Measurements from ENCODE around the gene RPN1.
"Not testable (repeated sequence)": the region's sequence is repeated elsewhere in the genome, so short reads cannot be mapped to it uniquely, and the experiment has no call there.

The RPN1 gene

DNA sequence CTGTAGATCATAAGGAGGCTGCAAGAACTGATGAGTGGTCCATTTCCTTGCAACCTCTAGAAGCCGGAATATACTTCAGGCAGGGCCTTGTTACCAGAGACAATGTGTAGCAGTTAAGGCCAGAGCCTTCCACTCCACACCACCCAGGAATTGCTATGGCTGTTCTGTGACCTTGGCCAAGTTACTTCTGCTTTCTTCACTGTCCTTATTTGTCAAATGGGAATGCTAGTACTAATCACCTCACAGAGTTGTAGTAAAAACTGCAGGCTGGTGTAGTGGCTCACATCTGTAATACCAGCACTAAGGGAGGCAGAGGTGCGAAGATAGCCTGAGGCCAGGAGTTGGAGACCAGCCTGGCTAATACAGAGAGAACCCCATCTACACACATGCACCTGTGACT is 28.7 kb upstream of the RPN1 start:
- FAIRE-seq, result no peak
- TF ChIP-seq POLR2A (IDR thresholded peaks at IDR 0.05; ENCODE audit: low read depth, low read length) (no peak), POLR2AphosphoS5 (IDR thresholded peaks at IDR 0.05; ENCODE audit: low read depth, low read length) (no peak), TAF1 (IDR thresholded peaks at IDR 0.05; ENCODE audit: borderline replicate concordance, low read depth, low read length) (no peak)
- DNase-seq (ENCODE audit: insufficient read length), result no peak

DNA sequence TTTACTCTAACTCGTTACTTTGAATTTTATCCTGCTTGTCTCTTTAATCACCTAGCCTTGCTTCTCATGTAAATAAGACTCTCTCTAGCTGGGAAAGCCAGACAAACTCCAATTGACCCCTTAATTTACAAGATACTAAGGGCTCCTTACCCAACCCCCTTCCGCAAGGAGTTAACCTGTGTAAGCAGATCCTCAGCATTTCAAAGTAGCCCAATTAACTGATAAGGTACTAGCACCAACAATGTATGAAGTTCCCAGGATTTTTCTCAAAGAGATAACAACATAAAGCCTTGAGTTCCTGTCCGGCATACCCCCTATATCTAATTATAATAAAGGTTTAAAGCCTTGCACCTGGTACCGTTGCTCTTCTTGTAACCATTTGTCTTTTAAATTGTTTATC is 25.2 kb upstream of the RPN1 start:
- FAIRE-seq, result not testable (repeated sequence)

DNA sequence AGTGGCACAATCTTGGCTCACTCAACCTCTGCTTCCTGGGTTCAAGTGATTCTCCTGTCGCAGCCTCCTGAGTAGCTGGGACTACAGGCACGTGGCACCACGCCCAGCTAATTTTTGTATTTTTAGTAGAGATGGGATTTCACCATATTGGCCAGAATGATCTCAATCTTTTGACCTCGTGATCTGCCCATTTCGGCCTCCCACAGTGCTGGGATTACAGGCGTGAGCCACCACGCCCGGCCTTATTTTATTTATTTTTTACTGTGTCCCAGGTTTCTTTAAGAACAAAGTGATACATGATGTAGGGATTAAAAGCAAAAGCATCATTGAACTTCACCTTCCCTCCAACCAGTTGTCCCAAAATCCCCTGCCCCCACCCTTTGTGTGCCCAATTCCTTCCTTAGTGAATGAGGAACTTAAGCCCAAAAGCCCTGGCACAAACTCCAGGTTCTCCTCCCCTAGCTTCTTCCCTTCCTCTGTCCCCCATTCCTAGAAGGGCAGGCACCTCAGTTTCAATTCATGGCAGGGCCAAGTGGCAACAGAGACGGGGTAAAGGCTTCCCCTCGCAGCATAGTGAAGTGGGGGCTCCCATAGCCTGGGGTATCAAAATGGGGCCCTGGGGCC is 23.7 kb upstream of the RPN1 start:
- FAIRE-seq, result peak; percentile 58
- DNase-seq (ENCODE audit: insufficient read length), result no peak
- TF ChIP-seq POLR2A (IDR thresholded peaks at IDR 0.05; ENCODE audit: low read depth, low read length) (no peak), POLR2AphosphoS5 (IDR thresholded peaks at IDR 0.05; ENCODE audit: low read depth, low read length) (no peak), TAF1 (IDR thresholded peaks at IDR 0.05; ENCODE audit: borderline replicate concordance, low read depth, low read length) (no peak)

More for the DNA sequence above, 25.2 kb upstream of the RPN1 start:
- not testable (repeated sequence) for DNase-seq (ENCODE audit: insufficient read length)

DNA sequence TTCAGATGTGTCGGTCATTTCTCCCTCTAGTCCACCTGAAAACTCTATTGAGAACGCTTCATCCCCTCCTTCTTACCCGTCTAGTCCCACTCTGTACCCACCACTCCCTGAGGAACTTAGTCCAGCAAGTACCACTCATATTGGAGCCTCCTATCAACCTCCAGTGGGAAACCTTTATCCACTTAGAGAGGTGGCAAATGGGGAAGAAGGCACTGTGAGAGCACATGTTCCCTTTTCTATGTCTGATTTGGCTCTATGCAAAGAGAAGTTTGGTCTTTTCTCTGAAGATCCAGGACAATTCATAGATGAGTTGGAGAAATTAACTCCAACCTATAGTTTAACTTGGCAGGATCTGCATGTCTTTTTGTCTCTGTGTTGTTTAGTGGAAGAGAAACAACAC is 17.0 kb upstream of the RPN1 start:
- FAIRE-seq (no peak), DNase-seq (ENCODE audit: insufficient read length) (no peak)
- no peak for TF ChIP-seq POLR2A (IDR thresholded peaks at IDR 0.05; ENCODE audit: low read depth, low read length)
- no peak for TF ChIP-seq TAF1 (IDR thresholded peaks at IDR 0.05; ENCODE audit: borderline replicate concordance, low read depth, low read length)
- TF ChIP-seq POLR2AphosphoS5 (IDR thresholded peaks at IDR 0.05; ENCODE audit: low read depth, low read length), result no peak

DNA sequence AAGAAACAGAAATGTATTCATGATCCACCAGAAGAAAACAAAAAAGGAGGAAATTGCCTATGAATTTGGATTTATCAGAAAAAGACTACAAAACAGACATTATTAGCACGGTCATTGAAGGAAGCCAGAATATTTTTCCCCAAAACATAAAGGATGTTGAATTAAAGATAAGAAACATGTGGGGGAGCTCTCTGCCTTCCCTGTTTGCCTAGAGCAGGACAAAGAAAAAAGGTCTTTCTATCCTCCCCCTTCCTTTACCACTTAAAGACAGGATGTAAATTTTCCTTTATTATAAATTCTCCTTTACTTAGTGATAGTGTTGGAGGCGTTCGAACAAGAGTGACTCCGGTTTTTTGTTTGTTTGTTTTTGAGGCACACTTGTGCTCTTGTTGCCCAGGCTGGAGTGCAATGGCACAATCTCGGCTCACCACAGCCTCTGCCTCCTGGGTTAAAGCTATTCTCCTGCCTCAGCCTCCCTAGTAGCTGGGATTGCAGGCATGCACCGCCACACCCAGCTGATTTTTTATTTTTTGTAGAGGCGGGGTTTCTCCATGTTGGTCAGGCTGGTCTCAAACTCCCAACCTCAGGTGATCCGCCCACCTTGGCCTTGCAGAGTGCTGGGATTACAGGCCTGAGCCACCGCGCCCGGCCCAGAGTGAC is 14.9 kb upstream of the RPN1 start:
- no peak for FAIRE-seq

DNA sequence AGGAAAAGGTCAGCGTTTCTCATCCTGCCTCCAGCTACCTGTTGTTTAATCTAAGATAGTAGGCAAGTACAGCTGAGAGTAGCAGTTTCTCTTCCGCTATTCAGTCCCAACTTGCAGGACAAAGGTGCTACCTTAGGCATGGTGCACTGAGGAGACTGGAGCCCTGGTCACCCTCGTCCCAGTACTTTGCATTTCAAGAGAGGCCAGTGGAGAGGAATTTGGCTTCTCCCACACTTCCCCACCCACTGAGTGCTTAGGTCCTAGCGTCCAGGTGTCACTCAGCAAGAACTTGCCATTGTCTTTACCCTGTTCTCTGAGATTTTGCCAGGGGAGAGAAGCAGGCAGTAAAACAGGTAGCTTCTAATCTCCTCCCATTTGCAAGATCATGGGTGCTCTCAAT is 12.5 kb upstream of the RPN1 start:
- no peak for FAIRE-seq
- DNase-seq (ENCODE audit: insufficient read length), result no peak
- TF ChIP-seq POLR2A (IDR thresholded peaks at IDR 0.05; ENCODE audit: low read depth, low read length), result no peak
- TF ChIP-seq TAF1 (IDR thresholded peaks at IDR 0.05; ENCODE audit: borderline replicate concordance, low read depth, low read length), result no peak
- TF ChIP-seq POLR2AphosphoS5 (IDR thresholded peaks at IDR 0.05; ENCODE audit: low read depth, low read length), result no peak

More for the DNA sequence above, 14.9 kb upstream of the RPN1 start:
- no peak for DNase-seq (ENCODE audit: insufficient read length)
- no peak for TF ChIP-seq TAF1 (IDR thresholded peaks at IDR 0.05; ENCODE audit: borderline replicate concordance, low read depth, low read length)
- no peak for TF ChIP-seq POLR2AphosphoS5 (IDR thresholded peaks at IDR 0.05; ENCODE audit: low read depth, low read length)
- no peak for TF ChIP-seq POLR2A (IDR thresholded peaks at IDR 0.05; ENCODE audit: low read depth, low read length)

DNA sequence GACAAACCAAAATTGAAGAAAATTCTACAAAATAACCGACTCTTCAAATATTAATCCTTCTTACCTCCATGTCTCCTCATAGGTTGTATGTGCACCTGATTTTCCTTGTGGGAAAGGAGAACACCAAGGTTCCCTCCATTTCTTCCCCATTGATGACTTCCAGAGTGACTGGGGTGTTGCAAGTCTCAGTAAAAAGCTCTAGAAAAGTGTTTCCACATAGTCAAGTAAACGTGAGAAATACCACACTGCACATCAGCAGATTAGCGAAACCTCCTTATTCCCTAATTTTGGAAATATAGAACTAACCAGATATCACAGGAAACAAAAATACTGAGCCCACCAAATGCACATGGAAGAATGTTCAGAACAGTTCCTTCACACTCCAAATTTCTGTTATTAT is 4.9 kb upstream of the RPN1 start:
- no peak for DNase-seq (ENCODE audit: insufficient read length)
- FAIRE-seq, result no peak
- no peak for TF ChIP-seq POLR2AphosphoS5 (IDR thresholded peaks at IDR 0.05; ENCODE audit: low read depth, low read length)
- TF ChIP-seq POLR2A (IDR thresholded peaks at IDR 0.05; ENCODE audit: low read depth, low read length), result no peak
- TF ChIP-seq TAF1 (IDR thresholded peaks at IDR 0.05; ENCODE audit: borderline replicate concordance, low read depth, low read length), result no peak

DNA sequence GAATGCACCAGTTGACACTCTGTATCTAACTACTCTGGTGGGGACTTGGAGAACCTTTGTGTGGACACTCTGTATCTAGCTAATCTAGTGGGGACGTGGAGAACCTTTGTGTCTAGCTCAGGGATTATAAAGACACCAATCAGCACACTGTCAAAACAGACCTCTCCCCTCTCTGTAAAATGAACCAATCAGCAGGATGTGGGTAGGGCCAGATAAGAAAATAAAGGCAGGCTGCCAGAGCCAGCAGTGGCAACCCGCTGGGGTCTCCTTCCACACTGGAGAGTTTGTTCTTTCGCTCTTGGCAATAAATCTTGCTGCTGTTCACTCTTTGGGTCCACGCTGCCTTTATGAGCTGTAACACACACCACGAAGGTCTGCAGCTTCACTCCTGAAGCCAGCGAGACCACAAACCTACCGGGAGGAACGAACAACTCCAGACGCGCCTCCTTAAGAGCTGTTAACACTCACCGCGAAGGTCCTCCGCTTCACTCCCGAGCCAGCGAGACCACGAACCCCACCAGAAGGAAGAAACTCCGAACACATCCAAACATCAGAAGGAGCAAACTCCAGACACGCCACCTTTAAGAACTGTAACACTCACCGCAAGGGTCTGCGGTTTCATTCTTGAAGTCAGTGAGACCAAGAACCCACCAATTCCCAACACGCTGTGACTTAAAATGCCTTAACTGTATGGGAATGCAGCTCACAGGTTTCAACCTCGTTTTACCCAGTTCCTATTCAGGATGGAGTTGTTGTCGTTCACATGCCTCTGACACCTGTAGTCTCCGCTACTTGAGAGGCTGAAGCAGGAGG is 3.6 kb upstream of the RPN1 start:
- not testable (repeated sequence) for DNase-seq (ENCODE audit: insufficient read length); FAIRE-seq

DNA sequence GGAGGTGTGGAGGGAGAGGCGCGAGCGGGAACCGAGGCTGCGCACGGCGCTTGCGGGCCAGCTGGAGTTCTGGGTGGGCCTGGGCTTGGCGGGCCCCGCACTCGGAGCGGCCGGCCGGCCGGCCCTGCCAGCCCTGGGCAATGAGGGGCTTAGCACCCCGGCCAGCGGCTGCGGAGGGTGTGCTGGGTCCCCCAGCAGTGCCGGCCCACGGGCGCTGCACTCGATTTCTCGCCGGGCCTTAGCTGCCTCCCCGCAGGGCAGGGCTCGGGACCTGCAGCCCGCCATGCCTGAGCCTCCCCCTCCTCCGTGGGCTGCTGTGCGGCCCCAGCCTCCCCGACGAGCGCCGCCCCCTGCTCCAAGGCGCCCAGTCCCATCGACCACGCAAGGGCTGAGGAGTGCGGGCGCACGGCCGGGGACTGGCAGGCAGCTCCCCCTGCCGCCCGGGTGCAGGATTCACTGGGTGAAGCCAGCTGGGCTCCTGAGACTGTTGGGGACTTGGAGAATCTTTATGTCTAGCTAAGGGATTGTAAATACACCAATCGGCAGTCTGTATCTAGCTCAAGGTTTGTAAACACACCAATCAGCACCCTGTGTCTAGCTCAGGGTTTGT is 2.9 kb upstream of the RPN1 start:
- not testable (repeated sequence) for FAIRE-seq

DNA sequence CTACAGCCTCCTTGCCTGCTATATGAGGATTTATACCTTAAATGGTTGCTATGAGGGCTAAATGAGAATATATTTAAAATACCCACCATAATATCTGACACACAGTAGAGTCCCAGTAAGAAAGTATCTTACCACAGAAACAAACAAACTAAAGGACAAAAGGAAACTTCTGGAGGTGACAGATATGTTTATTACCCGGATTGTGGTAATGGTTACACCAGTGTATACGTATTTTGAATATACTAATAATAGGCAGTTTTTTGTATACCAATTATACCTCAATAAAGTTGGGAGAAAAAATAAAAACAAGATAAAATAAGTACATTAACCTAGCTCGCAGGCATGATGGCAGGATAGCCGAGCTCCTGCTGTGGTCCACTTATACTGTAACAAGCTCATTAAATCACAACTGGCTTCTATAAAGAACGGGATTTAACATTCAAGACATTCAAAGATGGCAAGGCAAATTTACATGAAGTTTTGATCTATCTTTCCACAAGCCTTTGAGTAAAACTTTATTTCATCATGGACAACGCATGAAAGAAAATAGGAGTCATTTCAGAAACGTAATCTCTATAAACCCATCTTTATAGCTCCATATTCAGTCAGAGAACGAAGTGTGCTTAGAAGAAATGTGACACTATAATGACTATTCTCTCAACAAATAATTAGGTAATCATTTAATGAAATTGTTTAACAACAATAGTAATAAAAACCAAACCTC is 1.5 kb downstream of the RPN1 start:
- no peak for DNase-seq (ENCODE audit: insufficient read length)
- FAIRE-seq, result no peak

More for the DNA sequence above, 2.9 kb upstream of the RPN1 start:
- DNase-seq (ENCODE audit: insufficient read length), result not testable (repeated sequence)

DNA sequence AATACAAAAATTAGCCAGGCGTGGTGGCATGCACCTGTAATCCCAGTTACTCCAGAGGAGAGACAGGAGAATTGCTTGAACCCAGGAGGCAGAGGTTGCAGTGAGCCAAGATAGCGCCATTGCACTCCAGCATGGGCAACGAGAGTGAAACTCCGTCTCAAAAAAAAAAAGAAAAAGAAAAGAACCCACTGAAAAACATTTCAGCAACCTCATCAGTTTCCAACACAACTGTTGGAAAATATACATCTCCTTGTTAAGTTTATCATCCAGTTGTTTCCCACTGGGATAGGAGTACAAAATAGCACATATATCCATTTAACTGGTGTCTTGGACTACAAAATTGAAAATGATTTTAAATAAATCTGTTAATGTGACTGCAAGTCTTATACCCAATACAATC is 2.2 kb downstream of the RPN1 start:
- DNase-seq (ENCODE audit: insufficient read length), result no peak
- no peak for TF ChIP-seq TAF1 (IDR thresholded peaks at IDR 0.05; ENCODE audit: borderline replicate concordance, low read depth, low read length)
- TF ChIP-seq POLR2A (IDR thresholded peaks at IDR 0.05; ENCODE audit: low read depth, low read length), result no peak
- TF ChIP-seq POLR2AphosphoS5 (IDR thresholded peaks at IDR 0.05; ENCODE audit: low read depth, low read length), result no peak
- FAIRE-seq, result no peak

More for the DNA sequence above, 1.5 kb downstream of the RPN1 start:
- TF ChIP-seq TAF1 (IDR thresholded peaks at IDR 0.05; ENCODE audit: borderline replicate concordance, low read depth, low read length) (no peak), POLR2AphosphoS5 (IDR thresholded peaks at IDR 0.05; ENCODE audit: low read depth, low read length) (no peak), POLR2A (IDR thresholded peaks at IDR 0.05; ENCODE audit: low read depth, low read length) (no peak)
